HL-60 (cell line): ENCODE results near the gene TTF2.

Experiments
- CTCF ChIP-seq: IDR thresholded peaks from one replicate; pipeline ENCODE4 v1.5.1; 2011; ENCODE audit warnings: low read length, control low read depth, inconsistent platforms; ENCODE audit not compliant: insufficient read depth
- POLR2AphosphoS5 ChIP-seq: IDR thresholded peaks from 2 replicates; pipeline ENCODE4 v1.6.1; 2012; ENCODE audit warnings: low read depth
- REST ChIP-seq: IDR thresholded peaks from 2 replicates; pipeline ENCODE4 v1.6.1; 2012; ENCODE audit warnings: low read depth; ENCODE audit not compliant: insufficient replicate concordance

- TF ChIP-seq CTCF, result no peak
- TF ChIP-seq REST, result no peak
- TF ChIP-seq POLR2AphosphoS5, result no peak
Observed at GRCh38 chr1:117084231-117084630, 24.1 kb downstream of the TTF2 start.
